HepG2 (cell line): Measurements from ENCODE around the gene NDE1. TPM values are rescaled to one million over a fixed set of nuclear protein-coding genes. Genes with fewer than 3 reads are reported as not detected.

Source experiments
- CBX1 ChIP-seq: IDR thresholded peaks from one replicate; pipeline ENCODE4 v1.6.1; 2016; ENCODE audit warnings: antibody characterized with exemption, low read depth
- CBX2 ChIP-seq, 2 experiments: fragments of 200-600 bp in 1 of 2; sonication (generic); formaldehyde crosslinking in 1 of 2; IDR thresholded peaks; 2 replicates each; pipeline versions ENCODE4 v1.7.0 to v1.8.1; 2018 to 2022; ENCODE audit warnings: low read depth in 2 of 2, low read length in 1 of 2, mild to moderate bottlenecking in 1 of 2, missing genetic modification reagents in 1 of 2
- FOXA1 ChIP-seq, 2 experiments: fragments of 450-650 bp in 1 of 2; sonication (generic) in 1 of 2; formaldehyde crosslinking in 1 of 2; IDR thresholded peaks; 2 replicates each; pipeline versions ENCODE4 v1.4.0 to v1.6.1; 2016 to 2020; ENCODE audit warnings: missing genetic modification reagents in 1 of 2
- GABPB1 ChIP-seq: IDR thresholded peaks from 2 replicates; pipeline ENCODE4 v1.6.1; 2016; ENCODE audit warnings: mild to moderate bottlenecking, missing genetic modification reagents, moderate library complexity, missing compliant biosample characterization
- GFI1 ChIP-seq: sonication (generic); formaldehyde crosslinking; IDR thresholded peaks from 2 replicates; pipeline ENCODE4 v1.5.0; 2020; ENCODE audit warnings: missing genetic modification reagents, mild to moderate bottlenecking, borderline replicate concordance
- HNRNPL ChIP-seq: fragments of 200-400 bp; formaldehyde crosslinking; IDR thresholded peaks from 2 replicates; pipeline ENCODE4 v1.6.1; 2017; ENCODE audit warnings: mild to moderate bottlenecking, low read depth, low read length
- IRX3 ChIP-seq: sonication (generic); formaldehyde crosslinking; IDR thresholded peaks from 2 replicates; pipeline ENCODE4 v1.8.1; 2023; ENCODE audit warnings: mild to moderate bottlenecking, low read depth, missing genetic modification reagents, borderline replicate concordance
- NFKB2 ChIP-seq: sonication (generic); formaldehyde crosslinking; IDR thresholded peaks from 2 replicates; pipeline ENCODE4 v1.4.0; 2020; ENCODE audit warnings: missing genetic modification reagents, borderline replicate concordance
- SKI ChIP-seq: fragments of 450-650 bp; IDR thresholded peaks from one replicate; pipeline ENCODE4 v1.6.1; 2018; ENCODE audit warnings: mild to moderate bottlenecking; ENCODE audit not compliant: partially characterized antibody
- SP1 ChIP-seq, 2 experiments: fragments of 450-650 bp in 1 of 2; sonication (generic) in 1 of 2; formaldehyde crosslinking in 1 of 2; IDR thresholded peaks; 2 replicates each; pipeline versions ENCODE4 v1.4.0 to v1.6.1; 2016 to 2020; ENCODE audit warnings: missing genetic modification reagents in 1 of 2
- SP140L ChIP-seq: sonication (generic); formaldehyde crosslinking; IDR thresholded peaks from 2 replicates; pipeline ENCODE4 v1.4.0; 2020; ENCODE audit warnings: missing genetic modification reagents, borderline replicate concordance
- ZBTB7A ChIP-seq: sonication (generic); formaldehyde crosslinking; IDR thresholded peaks from 2 replicates; pipeline ENCODE4 v1.8.0; 2022; ENCODE audit warnings: mild to moderate bottlenecking, missing genetic modification reagents
- ZNF136 ChIP-seq: sonication (generic); formaldehyde crosslinking; IDR thresholded peaks from 2 replicates; pipeline ENCODE4 v1.8.1; 2022; ENCODE audit warnings: low read depth, mild to moderate bottlenecking, moderate library complexity, missing genetic modification reagents
- ZNF251 ChIP-seq: sonication (generic); formaldehyde crosslinking; IDR thresholded peaks from 2 replicates; pipeline ENCODE4 v1.9.0; 2021; ENCODE audit warnings: mild to moderate bottlenecking, missing genetic modification reagents
- ZNF296 ChIP-seq: sonication (generic); formaldehyde crosslinking; conservative IDR thresholded peaks from 2 replicates; pipeline ENCODE4 v1.5.0; 2020; ENCODE audit warnings: mild to moderate bottlenecking, missing genetic modification reagents
- ZNF616 ChIP-seq: sonication (generic); formaldehyde crosslinking; IDR thresholded peaks from 2 replicates; pipeline ENCODE4 v1.5.0; 2020; ENCODE audit warnings: low read depth, mild to moderate bottlenecking, missing genetic modification reagents
- ZNF644 ChIP-seq: IDR thresholded peaks from 2 replicates; pipeline ENCODE4 v1.6.1; 2016; ENCODE audit warnings: low read depth
- ZNF660 ChIP-seq: sonication (generic); formaldehyde crosslinking; IDR thresholded peaks from 2 replicates; pipeline ENCODE4 v1.5.1; 2020; ENCODE audit warnings: mild to moderate bottlenecking, low read depth, missing genetic modification reagents, borderline replicate concordance
- ZNF678 ChIP-seq: sonication (generic); formaldehyde crosslinking; IDR thresholded peaks from 2 replicates; pipeline ENCODE4 v1.4.0; 2020; ENCODE audit warnings: mild to moderate bottlenecking, missing genetic modification reagents
- ZNF709 ChIP-seq: sonication (generic); formaldehyde crosslinking; IDR thresholded peaks from 2 replicates; pipeline ENCODE4 v1.5.0; 2020; ENCODE audit warnings: mild to moderate bottlenecking, missing genetic modification reagents
- ZNF737 ChIP-seq: sonication (generic); formaldehyde crosslinking; IDR thresholded peaks from 2 replicates; pipeline ENCODE4 v1.5.0; 2020; ENCODE audit warnings: missing genetic modification reagents, mild to moderate bottlenecking, borderline replicate concordance
- polyA plus RNA-seq, 8 experiments: library from polyadenylated mRNA; depleted of rRNA in 3 of 8; stranded (reverse) in 7 of 8; unstranded in 1 of 8; fragments of >200 nt; fragmentation: Illumina TruSeq in 4 of 8; extraction: Trizol in 4 of 8; gene quantifications; 2 replicates each; pipeline versions ENCODE4 v1.2.1 to v1.2.3, GENCODE V29; 2011 to 2016; ENCODE audit warnings: low read depth in 4 of 8, missing spikeins in 1 of 8, mixed read lengths in 1 of 8; ENCODE audit not compliant: insufficient read depth in 1 of 8
- total RNA-seq, 5 experiments: library from RNA; depleted of rRNA; stranded (reverse); fragments of >200 nt; fragmentation: Illumina TruSeq; extraction: Trizol; gene quantifications; 2 replicates each; pipeline ENCODE4 v1.2.3, GENCODE V29; 2016; ENCODE audit warnings: low read depth in 1 of 5
- TF ChIP-seq, protein P1 (sequence below): sonication (generic); formaldehyde crosslinking; conservative IDR thresholded peaks from 2 replicates; pipeline ENCODE4 v1.8.0; 2022; ENCODE audit warnings: low read depth, missing genetic modification reagents
- TF ChIP-seq, protein P2 (sequence below): sonication (generic); formaldehyde crosslinking; IDR thresholded peaks from 2 replicates; pipeline ENCODE4 v1.5.1; 2020; ENCODE audit warnings: missing genetic modification reagents, mild to moderate bottlenecking, borderline replicate concordance
- TF ChIP-seq, protein P3 (sequence below): sonication (generic); formaldehyde crosslinking; IDR thresholded peaks from 2 replicates; pipeline ENCODE4 v1.4.0; 2020; ENCODE audit warnings: missing genetic modification reagents, borderline replicate concordance

The NDE1 gene
- total and polyA plus RNA-seq, 2 of the 13 experiments (the other 11 are each of a cell fraction or from before 2014, with no cell fraction given): 40.9 to 72.5 TPM

DNA sequence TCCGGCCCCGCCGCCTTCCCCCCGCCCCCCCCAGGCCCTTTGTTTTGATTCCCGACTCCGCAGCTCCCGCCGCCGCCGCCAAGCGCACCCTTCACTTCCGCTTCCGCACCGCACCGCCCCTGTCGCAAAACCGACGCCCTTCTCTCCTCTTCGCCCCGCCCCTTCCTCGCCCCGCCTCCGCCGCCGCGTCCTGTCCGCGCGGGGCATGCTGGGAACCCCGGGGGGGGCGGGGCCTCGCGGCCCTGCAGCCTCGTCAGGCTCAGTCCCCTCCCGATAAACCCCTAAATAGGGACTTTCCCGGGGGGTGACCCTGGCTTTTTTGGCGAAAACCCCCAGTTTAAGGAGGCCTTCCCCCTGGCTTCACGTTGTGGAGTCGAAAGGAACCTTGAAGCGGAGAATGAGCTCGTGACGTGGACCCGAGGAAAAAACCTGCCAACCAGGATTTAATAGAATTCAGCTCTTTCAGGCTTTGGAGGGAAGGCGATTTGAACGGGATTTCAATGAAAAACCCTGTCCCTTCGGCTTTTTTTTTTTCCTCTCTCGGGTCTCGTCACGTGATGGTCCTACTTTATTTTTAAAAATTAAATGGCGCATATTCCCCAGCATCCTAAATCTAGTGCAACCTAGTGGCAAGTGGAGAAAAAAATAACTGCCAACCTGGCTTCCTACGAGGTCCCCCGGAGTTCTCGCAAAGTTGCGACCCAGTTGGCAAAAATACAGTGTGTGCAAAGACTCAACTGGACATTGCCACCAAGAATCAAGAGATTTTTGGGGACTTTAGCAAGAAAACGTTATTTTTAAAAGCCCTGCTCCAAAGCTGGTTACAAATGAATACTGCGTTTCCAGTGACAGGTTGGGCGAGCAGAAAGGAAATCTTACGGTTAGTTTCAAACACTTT lies 6.7 kb upstream of the NDE1 start, which contains the start of gene MARF1 (continued):
- TF ChIP-seq, protein P1, sequence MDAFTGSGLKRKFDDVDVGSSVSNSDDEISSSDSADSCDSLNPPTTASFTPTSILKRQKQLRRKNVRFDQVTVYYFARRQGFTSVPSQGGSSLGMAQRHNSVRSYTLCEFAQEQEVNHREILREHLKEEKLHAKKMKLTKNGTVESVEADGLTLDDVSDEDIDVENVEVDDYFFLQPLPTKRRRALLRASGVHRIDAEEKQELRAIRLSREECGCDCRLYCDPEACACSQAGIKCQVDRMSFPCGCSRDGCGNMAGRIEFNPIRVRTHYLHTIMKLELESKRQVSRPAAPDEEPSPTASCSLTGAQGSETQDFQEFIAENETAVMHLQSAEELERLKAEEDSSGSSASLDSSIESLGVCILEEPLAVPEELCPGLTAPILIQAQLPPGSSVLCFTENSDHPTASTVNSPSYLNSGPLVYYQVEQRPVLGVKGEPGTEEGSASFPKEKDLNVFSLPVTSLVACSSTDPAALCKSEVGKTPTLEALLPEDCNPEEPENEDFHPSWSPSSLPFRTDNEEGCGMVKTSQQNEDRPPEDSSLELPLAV (CRISPR knock-in tag): no peak
- TF ChIP-seq, protein P2, sequence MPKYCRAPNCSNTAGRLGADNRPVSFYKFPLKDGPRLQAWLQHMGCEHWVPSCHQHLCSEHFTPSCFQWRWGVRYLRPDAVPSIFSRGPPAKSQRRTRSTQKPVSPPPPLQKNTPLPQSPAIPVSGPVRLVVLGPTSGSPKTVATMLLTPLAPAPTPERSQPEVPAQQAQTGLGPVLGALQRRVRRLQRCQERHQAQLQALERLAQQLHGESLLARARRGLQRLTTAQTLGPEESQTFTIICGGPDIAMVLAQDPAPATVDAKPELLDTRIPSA (CRISPR knock-in tag): no peak; the same call in 1 of the 2 replicates
- TF ChIP-seq GABPB1 (CRISPR knock-in tag): peak; percentile 96
- peak; percentile 28; the same call in 1 of the 2 replicates for TF ChIP-seq ZNF644
- TF ChIP-seq CBX1: peak; percentile 23
- TF ChIP-seq FOXA1 (IDR thresholded peaks at IDR 0.05): no peak
- TF ChIP-seq FOXA1 (CRISPR knock-in tag; IDR thresholded peaks at IDR 0.05): 0 out of 2 replicates have a peak, but pooled peaks have one; percentile 0
- TF ChIP-seq ZNF678: no peak
- no peak for TF ChIP-seq ZNF251 (CRISPR knock-in tag)
- TF ChIP-seq HNRNPL: no peak
- peak; percentile 7; the same call in 1 of the 2 replicates for TF ChIP-seq GFI1 (CRISPR knock-in tag)
- TF ChIP-seq ZNF660 (CRISPR knock-in tag): no peak
- no peak for TF ChIP-seq SP140L (CRISPR knock-in tag)
- 0 out of 2 replicates have a peak, but pooled peaks have one; percentile 34 for TF ChIP-seq ZNF709 (CRISPR knock-in tag)
- TF ChIP-seq, protein P3, sequence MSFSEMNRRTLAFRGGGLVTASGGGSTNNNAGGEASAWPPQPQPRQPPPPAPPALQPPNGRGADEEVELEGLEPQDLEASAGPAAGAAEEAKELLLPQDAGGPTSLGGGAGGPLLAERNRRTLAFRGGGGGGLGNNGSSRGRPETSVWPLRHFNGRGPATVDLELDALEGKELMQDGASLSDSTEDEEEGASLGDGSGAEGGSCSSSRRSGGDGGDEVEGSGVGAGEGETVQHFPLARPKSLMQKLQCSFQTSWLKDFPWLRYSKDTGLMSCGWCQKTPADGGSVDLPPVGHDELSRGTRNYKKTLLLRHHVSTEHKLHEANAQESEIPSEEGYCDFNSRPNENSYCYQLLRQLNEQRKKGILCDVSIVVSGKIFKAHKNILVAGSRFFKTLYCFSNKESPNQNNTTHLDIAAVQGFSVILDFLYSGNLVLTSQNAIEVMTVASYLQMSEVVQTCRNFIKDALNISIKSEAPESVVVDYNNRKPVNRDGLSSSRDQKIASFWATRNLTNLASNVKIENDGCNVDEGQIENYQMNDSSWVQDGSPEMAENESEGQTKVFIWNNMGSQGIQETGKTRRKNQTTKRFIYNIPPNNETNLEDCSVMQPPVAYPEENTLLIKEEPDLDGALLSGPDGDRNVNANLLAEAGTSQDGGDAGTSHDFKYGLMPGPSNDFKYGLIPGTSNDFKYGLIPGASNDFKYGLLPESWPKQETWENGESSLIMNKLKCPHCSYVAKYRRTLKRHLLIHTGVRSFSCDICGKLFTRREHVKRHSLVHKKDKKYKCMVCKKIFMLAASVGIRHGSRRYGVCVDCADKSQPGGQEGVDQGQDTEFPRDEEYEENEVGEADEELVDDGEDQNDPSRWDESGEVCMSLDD: peak; percentile 46
- TF ChIP-seq NFKB2 (CRISPR knock-in tag): peak; percentile 70; the same call in 1 of the 2 replicates
- TF ChIP-seq ZNF296 (CRISPR knock-in tag): peak; percentile 4; the same call in 1 of the 2 replicates
- TF ChIP-seq ZBTB7A (CRISPR knock-in tag): no peak
- TF ChIP-seq ZNF136 (CRISPR knock-in tag): no peak; the same call in none of the 2 replicates
- TF ChIP-seq CBX2 (IDR thresholded peaks at IDR 0.05; ENCODE audit: low read depth, low read length): no peak
- TF ChIP-seq CBX2 (CRISPR knock-in tag; IDR thresholded peaks at IDR 0.05; ENCODE audit: low read depth): no peak
- no peak for TF ChIP-seq SP1 (IDR thresholded peaks at IDR 0.05)
- TF ChIP-seq SP1 (CRISPR knock-in tag; IDR thresholded peaks at IDR 0.05): peak; percentile 97
- no peak for TF ChIP-seq SKI
- TF ChIP-seq ZNF737 (CRISPR knock-in tag): no peak
- peak; percentile 58; the same call in 1 of the 2 replicates for TF ChIP-seq IRX3 (CRISPR knock-in tag)
- TF ChIP-seq ZNF616 (CRISPR knock-in tag): no peak
